Measurements from ENCODE around the gene JARID2.

- TF ChIP-seq CTCF (IDR thresholded peaks at IDR 0.05) = no peak
- no peak for TF ChIP-seq POLR2A (IDR thresholded peaks at IDR 0.05)
Observed at GRCh38 chr6:15380351-15380750, 134.5 kb downstream of the JARID2 start.

All from Peyer's patch (tissue), 4 donors.